HuH-7.5 (cell line): ENCODE data around the gene CRP.
"Not testable (repeated sequence)": the region's sequence is repeated elsewhere in the genome, so short reads cannot be mapped to it uniquely, and the experiment has no call there.

Source experiments
- DNase-seq: peaks from one replicate; pipeline ENCODE4 v3.0.0; 2011; ENCODE audit warnings: low spot score

The CRP gene

GRCh38 chr1:159699653-159700052 is 14.7 kb downstream of the CRP start:
- no peak for DNase-seq

GRCh38 chr1:159699246-159699645 is 15.1 kb downstream of the CRP start:
- DNase-seq: no peak

- DNase-seq: no peak
Measured at GRCh38 chr1:159687511-159687910, 26.9 kb downstream of the CRP start.

GRCh38 chr1:159686599-159687299 is 27.6 kb downstream of the CRP start:
- DNase-seq: no peak

- DNase-seq: no peak
Measured at GRCh38 chr1:159678939-159679338, 35.5 kb downstream of the CRP start.

GRCh38 chr1:159675046-159675445 is 39.3 kb downstream of the CRP start:
- no peak for DNase-seq

GRCh38 chr1:159672390-159672789 is 42.0 kb downstream of the CRP start:
- not testable (repeated sequence) for DNase-seq

- no peak for DNase-seq
Measured at GRCh38 chr1:159669338-159669737, 45.1 kb downstream of the CRP start.

GRCh38 chr1:159668739-159669138 is 45.6 kb downstream of the CRP start:
- DNase-seq: no peak

GRCh38 chr1:159664247-159664646 is 50.1 kb downstream of the CRP start:
- no peak for DNase-seq

GRCh38 chr1:159663552-159663951 is 50.8 kb downstream of the CRP start:
- no peak for DNase-seq
